ENCODE results near the gene NPR2.

Gene NPR2

GRCh38 chr9:35814106-35814840 lies 22.9 kb downstream of the NPR2 start:
- no peaks in the 10 kb centered on the region for H3K36me3 ChIP-seq (ENCODE audit: insufficient read depth, low read length)
- no peaks in the 10 kb centered on the region for H3K27me3 ChIP-seq (ENCODE audit: insufficient read depth, low read length)
- H2AFZ ChIP-seq (ENCODE audit: low read depth, low read length): peak overlapping the region; percentile 94
- H3K4me3 ChIP-seq (ENCODE audit: low read length): peak overlapping the region; percentile 72
- peaks cover 18% of the 10 kb centered on the region for H3K4me1 ChIP-seq (ENCODE audit: insufficient read depth, low read length)
- no peaks in the 10 kb centered on the region for H3K9me3 ChIP-seq (ENCODE audit: low read length)

- no peaks in the 10 kb centered on the region for H3K27me3 ChIP-seq (ENCODE audit: insufficient read depth, low read length)
- H2AFZ ChIP-seq (ENCODE audit: low read depth, low read length): peak within 1 kb of the TSS; percentile 94
- peak within 1 kb of the TSS; percentile 72 for H3K4me3 ChIP-seq (ENCODE audit: low read length)
- peaks cover 18% of the 10 kb centered on the region for H3K4me1 ChIP-seq (ENCODE audit: insufficient read depth, low read length)
- H3K9me3 ChIP-seq (ENCODE audit: low read length): no peaks in the 10 kb centered on the region
- no peaks in the 10 kb centered on the region for H3K36me3 ChIP-seq (ENCODE audit: insufficient read depth, low read length)
These were observed 23.6 kb downstream of the NPR2 start, which contains the start of gene HINT2 for GRCh38 chr9:35814841-35815543. TSS of gene HINT2 (minus strand) at chr9:35815042. CDS start at chr9:35814979, 63 bp downstream.

GRCh38 chr9:35816708-35817107 lies 25.3 kb downstream of the NPR2 start:
- H3K27me3 ChIP-seq (ENCODE audit: insufficient read depth, low read length): no peaks in the 10 kb centered on the region
- no peaks in the 10 kb centered on the region for H3K9me3 ChIP-seq (ENCODE audit: low read length)
- no peak overlapping the region for H2AFZ ChIP-seq (ENCODE audit: low read depth, low read length)
- H3K4me1 ChIP-seq (ENCODE audit: insufficient read depth, low read length): peaks cover 16% of the 10 kb centered on the region
- H3K36me3 ChIP-seq (ENCODE audit: insufficient read depth, low read length): no peaks in the 10 kb centered on the region
- H3K4me3 ChIP-seq (ENCODE audit: low read length): no peak overlapping the region

GRCh38 chr9:35818341-35818740 lies 26.9 kb downstream of the NPR2 start:
- no peaks in the 10 kb centered on the region for H3K9me3 ChIP-seq (ENCODE audit: low read length)
- H2AFZ ChIP-seq (ENCODE audit: low read depth, low read length): no peak overlapping the region
- no peaks in the 10 kb centered on the region for H3K27me3 ChIP-seq (ENCODE audit: insufficient read depth, low read length)
- no peak overlapping the region for H3K4me3 ChIP-seq (ENCODE audit: low read length)
- no peaks in the 10 kb centered on the region for H3K36me3 ChIP-seq (ENCODE audit: insufficient read depth, low read length)
- H3K4me1 ChIP-seq (ENCODE audit: insufficient read depth, low read length): peaks cover 11% of the 10 kb centered on the region

DNA sequence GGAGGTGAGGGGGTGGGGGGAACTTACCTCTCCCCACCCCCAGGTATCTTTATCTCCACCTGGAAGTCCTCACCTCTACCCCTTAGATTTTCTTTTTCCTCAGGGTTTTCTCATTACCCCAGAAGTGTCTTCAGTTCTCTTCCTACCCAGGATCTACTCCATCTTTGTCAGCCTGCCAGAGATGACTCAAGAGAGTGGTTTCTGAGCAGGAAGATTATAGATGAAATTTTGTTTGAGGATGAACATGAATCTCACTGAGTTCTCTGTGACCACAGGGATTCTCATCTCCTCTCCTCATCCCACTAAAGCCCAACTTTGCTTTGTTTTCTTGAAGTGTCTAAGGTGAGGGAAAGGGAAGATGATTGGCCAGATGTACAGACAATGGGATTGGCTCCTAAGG lies 28.7 kb downstream of the NPR2 start:
- H3K27me3 ChIP-seq (ENCODE audit: insufficient read depth, low read length): no peaks in the 10 kb centered on the region
- no peaks in the 10 kb centered on the region for H3K9me3 ChIP-seq (ENCODE audit: low read length)
- no peak overlapping the region for H2AFZ ChIP-seq (ENCODE audit: low read depth, low read length)
- no peaks in the 10 kb centered on the region for H3K36me3 ChIP-seq (ENCODE audit: insufficient read depth, low read length)
- H3K4me3 ChIP-seq (ENCODE audit: low read length): no peak overlapping the region
- H3K4me1 ChIP-seq (ENCODE audit: insufficient read depth, low read length): no peaks in the 10 kb centered on the region

GRCh38 chr9:35822926-35823325 lies 31.5 kb downstream of the NPR2 start:
- Histone ChIP-seq H3K4me1 (ENCODE audit: insufficient read depth, low read length) (peaks cover 5% of the 10 kb centered on the region), H3K27me3 (ENCODE audit: insufficient read depth, low read length) (no peaks in the 10 kb centered on the region), H3K9me3 (ENCODE audit: low read length) (no peaks in the 10 kb centered on the region), H2AFZ (ENCODE audit: low read depth, low read length) (no peak overlapping the region), H3K4me3 (ENCODE audit: low read length) (no peak overlapping the region), H3K36me3 (ENCODE audit: insufficient read depth, low read length) (no peaks in the 10 kb centered on the region)

DNA sequence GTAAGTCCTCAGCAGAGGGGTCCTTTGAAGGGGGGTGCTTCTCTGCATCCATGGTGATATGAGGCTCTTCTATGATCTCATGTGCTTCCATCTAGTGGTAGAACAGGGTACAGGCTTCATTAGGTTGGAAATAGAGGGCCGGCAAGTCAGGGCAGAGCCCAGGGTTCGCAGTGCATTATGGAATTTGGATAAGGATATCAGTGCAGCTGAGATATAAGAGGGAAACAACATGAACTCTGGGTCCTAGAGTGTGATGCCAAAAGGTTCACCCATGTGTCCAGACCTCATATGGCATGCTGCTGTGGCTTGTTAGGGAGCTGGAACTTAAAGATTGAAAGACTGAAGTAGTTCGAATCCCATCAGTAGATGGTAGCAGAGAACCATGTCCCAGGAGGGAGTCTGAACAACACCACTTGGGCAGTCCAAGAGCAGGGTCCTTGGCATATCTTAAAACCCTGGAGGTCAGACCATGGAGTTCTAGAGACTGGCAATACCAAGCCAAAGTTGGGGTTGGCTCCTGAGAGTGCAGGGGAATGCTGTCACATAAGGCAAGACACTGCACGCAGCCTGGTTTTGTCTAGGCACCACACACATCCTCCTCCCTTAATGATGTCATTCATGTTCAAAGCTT lies 34.8 kb downstream of the NPR2 start:
- H3K4me1 ChIP-seq (ENCODE audit: insufficient read depth, low read length): peaks cover 23% of the 10 kb centered on the region

DNA sequence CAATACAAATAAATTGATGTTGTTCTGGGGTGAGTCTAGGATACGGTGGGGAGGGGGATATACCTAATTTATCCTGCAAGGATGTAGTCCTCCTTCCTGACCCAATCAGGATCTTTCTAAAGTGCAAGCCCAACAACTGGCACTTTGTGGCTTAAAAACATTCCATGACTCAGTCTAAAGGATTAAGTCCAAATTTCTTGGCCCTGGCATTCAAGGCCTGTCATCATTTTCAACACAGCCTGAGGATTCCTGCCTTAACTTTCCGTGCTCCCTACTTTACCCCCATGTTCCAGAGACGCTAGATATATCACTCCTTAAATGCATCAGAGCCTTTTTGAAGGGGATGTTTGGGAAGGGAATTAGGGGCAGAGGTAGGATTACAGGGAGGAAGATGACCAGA lies 36.1 kb downstream of the NPR2 start:
- no peak overlapping the region for H3K4me3 ChIP-seq (ENCODE audit: low read length)
- H3K9me3 ChIP-seq (ENCODE audit: low read length): no peaks in the 10 kb centered on the region
- H3K36me3 ChIP-seq (ENCODE audit: insufficient read depth, low read length): no peaks in the 10 kb centered on the region
- H3K27me3 ChIP-seq (ENCODE audit: insufficient read depth, low read length): no peaks in the 10 kb centered on the region
- no peak overlapping the region for H2AFZ ChIP-seq (ENCODE audit: low read depth, low read length)
- H3K4me1 ChIP-seq (ENCODE audit: insufficient read depth, low read length): peaks cover 23% of the 10 kb centered on the region

More for the DNA sequence above, 34.8 kb downstream of the NPR2 start:
- Histone ChIP-seq H3K4me3 (ENCODE audit: low read length) (no peak overlapping the region), H3K36me3 (ENCODE audit: insufficient read depth, low read length) (no peaks in the 10 kb centered on the region), H3K27me3 (ENCODE audit: insufficient read depth, low read length) (no peaks in the 10 kb centered on the region), H2AFZ (ENCODE audit: low read depth, low read length) (no peak overlapping the region), H3K9me3 (ENCODE audit: low read length) (no peaks in the 10 kb centered on the region)

GRCh38 chr9:35828716-35829083 lies 37.3 kb downstream of the NPR2 start, which contains the start of gene FAM221B:
TSS of gene FAM221B (minus strand) at chr9:35828732. CDS start at chr9:35826161, 2,571 bp downstream.
- Histone ChIP-seq H3K36me3 (ENCODE audit: insufficient read depth, low read length) (no peaks in the 10 kb centered on the region), H2AFZ (ENCODE audit: low read depth, low read length) (peak within 1 kb of the TSS; percentile 74), H3K4me1 (ENCODE audit: insufficient read depth, low read length) (peaks cover 23% of the 10 kb centered on the region), H3K27me3 (ENCODE audit: insufficient read depth, low read length) (no peaks in the 10 kb centered on the region), H3K4me3 (ENCODE audit: low read length) (peak within 1 kb of the TSS; percentile 66), H3K9me3 (ENCODE audit: low read length) (no peaks in the 10 kb centered on the region)

- Histone ChIP-seq H3K4me3 (ENCODE audit: low read length) (peak within 1 kb of the TSS; percentile 66), H3K36me3 (ENCODE audit: insufficient read depth, low read length) (no peaks in the 10 kb centered on the region), H2AFZ (ENCODE audit: low read depth, low read length) (peak within 1 kb of the TSS; percentile 74), H3K4me1 (ENCODE audit: insufficient read depth, low read length) (peaks cover 23% of the 10 kb centered on the region), H3K9me3 (ENCODE audit: low read length) (no peaks in the 10 kb centered on the region), H3K27me3 (ENCODE audit: insufficient read depth, low read length) (no peaks in the 10 kb centered on the region)
These were observed 37.8 kb downstream of the NPR2 start, which contains the start of gene TMEM8B for GRCh38 chr9:35829084-35829763. TSS of gene TMEM8B (plus strand) at chr9:35829228. CDS start at chr9:35829448, 220 bp downstream.

DNA sequence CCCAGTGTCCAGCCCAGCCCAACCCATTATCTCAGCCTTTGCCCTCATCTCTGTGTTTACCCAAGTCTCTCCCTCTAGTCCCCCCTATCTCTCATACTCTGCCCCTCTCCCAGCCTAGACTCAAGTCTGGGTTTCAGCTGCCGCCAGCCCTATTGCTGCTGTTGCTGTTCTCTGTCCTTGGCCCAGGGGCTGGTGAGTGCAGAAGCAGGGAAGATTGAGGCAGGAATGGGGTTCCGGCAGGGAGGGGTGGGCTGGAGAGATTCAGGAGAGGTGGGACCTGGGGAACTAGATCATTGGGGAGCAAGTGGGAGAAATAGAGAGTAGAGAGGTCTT lies 38.3 kb downstream of the NPR2 start:
- peaks cover 23% of the 10 kb centered on the region for H3K4me1 ChIP-seq (ENCODE audit: insufficient read depth, low read length)
- no peak overlapping the region for H2AFZ ChIP-seq (ENCODE audit: low read depth, low read length)
- peaks cover 5% of the 10 kb centered on the region for H3K36me3 ChIP-seq (ENCODE audit: insufficient read depth, low read length)
- H3K27me3 ChIP-seq (ENCODE audit: insufficient read depth, low read length): no peaks in the 10 kb centered on the region
- no peaks in the 10 kb centered on the region for H3K9me3 ChIP-seq (ENCODE audit: low read length)
- H3K4me3 ChIP-seq (ENCODE audit: low read length): peak overlapping the region; percentile 66

DNA sequence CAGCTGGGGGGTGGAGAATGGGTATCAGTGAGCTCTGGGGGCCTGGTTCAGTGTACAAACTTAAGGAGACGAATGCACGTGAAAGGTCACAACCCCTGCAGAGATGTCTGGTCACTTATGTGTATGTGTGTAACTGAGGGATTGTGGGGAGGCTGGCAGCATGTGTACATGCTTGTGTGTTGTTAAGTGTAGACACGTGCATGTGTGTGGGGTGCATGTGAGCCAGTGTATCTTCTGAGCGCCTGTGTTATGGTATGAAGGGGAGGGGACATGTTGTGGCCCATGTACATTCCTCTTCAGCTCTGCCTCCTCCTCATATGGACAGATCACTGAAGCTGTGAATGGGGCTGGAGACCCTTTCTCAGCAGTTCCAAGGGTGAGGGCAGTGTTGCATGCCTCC lies 39.6 kb downstream of the NPR2 start:
- Histone ChIP-seq H2AFZ (ENCODE audit: low read depth, low read length) (no peak overlapping the region), H3K4me1 (ENCODE audit: insufficient read depth, low read length) (peaks cover 22% of the 10 kb centered on the region), H3K36me3 (ENCODE audit: insufficient read depth, low read length) (peaks cover 15% of the 10 kb centered on the region), H3K9me3 (ENCODE audit: low read length) (no peaks in the 10 kb centered on the region), H3K27me3 (ENCODE audit: insufficient read depth, low read length) (no peaks in the 10 kb centered on the region), H3K4me3 (ENCODE audit: low read length) (no peak overlapping the region)

DNA sequence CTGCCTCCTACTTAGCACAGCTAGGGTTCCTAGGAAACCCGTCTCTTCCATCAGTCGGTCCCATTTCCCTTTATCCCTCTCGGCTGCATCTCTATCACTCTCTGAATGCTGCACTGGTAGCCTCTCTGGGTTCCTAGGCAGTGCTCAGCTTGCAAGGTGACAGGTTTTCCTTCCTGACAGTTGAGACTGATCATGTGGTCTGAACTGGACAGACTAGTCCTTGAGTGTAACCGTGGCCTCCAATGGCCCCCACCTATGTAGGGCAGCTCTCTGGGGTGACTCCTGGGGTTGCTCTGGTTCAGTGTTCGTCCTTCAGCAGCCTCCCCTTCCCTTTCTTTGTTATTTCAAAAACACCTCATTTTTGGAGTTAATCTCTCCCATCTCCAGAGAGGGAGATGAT lies 41.4 kb downstream of the NPR2 start:
- no peak overlapping the region for H3K4me3 ChIP-seq (ENCODE audit: low read length)
- H2AFZ ChIP-seq (ENCODE audit: low read depth, low read length): no peak overlapping the region
- H3K27me3 ChIP-seq (ENCODE audit: insufficient read depth, low read length): no peaks in the 10 kb centered on the region
- H3K4me1 ChIP-seq (ENCODE audit: insufficient read depth, low read length): peaks cover 18% of the 10 kb centered on the region
- peaks cover 2% of the 10 kb centered on the region for H3K9me3 ChIP-seq (ENCODE audit: low read length)
- peaks cover 17% of the 10 kb centered on the region for H3K36me3 ChIP-seq (ENCODE audit: insufficient read depth, low read length)
